Anterior cingulate cortex (tissue), 58 donors: ENCODE data around the gene RFNG.
A peak's percentile ranks its signal among the peaks of the same experiment; 100 is the strongest.

Experiments
- DNase-seq, 58 donors: peaks; one replicate each; lab custom pipeline; 2025; lab: John Stamatoyannopoulos, UW

The RFNG gene

GRCh38 chr17:82080048-82080788 is 28.6 kb upstream of the RFNG start:
- DNase-seq: no peak

DNA sequence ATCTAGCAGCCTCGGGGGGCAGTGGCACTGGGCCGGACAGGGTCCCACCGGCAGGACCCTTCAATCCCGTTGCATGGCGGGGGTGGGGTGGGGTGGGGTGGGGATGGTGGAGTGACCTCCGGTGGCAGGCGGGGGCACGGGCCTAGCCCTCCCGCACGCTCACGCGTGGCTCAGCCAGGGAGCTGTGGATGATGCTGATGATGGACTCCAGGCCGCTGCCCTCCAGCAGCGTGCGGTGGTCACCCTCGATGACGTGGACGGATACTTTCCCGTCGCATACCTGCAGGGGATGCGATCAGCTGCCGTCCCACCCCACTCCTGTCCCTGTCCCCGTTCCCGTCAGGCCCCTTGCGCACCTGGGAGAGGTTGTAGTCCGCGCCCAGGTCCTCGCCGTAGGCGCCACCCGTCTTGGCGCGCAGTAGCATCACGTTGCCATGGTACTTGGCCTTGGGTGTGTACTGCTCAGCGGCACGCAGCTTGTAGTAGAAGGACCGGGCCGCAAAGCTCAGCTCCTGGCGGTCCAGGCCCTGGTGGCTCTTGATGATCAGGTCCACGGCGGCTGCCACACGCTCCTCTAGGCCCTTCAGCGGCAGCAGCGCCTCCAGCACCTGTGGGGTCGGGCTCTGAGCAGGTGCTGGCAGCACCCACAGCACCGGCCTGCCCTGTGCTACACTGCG is 27.5 kb upstream of the RFNG start:
- DNase-seq: no peak

GRCh38 chr17:82078433-82078832 is 26.8 kb upstream of the RFNG start:
- no peak for DNase-seq

GRCh38 chr17:82077617-82078358 is 26.2 kb upstream of the RFNG start:
- peak in 25 of 58 donors; percentile 21 to 71 (median 42) for DNase-seq

DNA sequence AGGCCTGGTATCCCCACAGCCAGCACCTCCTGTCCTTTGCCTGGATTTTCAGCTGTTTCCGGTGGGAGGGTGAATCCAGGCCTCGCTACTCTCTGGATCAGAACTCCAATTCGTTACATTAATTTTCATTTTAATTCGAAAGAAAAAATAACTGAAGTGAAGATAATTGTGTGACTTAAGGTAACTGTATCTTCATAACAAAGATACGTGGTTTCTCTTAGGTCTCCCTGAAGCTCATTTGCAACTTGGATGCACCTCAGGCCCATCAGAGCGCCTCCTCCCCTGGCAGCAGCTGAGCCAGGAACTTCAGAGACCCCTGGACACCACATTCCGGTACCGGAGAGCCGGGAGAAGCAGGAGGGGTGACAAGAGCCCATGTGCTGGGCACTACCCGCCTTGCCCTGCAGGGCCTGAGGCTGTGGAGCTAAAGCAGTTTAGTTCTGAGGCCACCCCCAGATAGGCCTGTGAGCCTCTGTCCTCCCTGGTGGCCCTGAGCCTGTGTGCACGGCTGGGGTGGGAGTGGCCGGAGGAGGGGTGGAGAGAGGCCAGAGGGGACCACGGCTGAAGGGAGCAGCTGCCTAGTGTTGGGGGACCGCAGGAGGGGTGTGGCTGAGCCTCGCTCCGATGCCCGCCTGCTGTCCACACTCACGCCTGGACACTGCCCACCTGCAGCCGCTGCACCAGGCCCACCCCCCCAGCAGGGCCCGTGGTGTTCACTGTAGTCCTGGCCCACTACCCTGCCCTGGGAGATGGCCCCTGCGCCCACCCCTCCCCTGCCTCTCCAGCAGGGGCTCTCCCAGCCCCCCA is 25.4 kb upstream of the RFNG start:
- DNase-seq: no peak

DNA sequence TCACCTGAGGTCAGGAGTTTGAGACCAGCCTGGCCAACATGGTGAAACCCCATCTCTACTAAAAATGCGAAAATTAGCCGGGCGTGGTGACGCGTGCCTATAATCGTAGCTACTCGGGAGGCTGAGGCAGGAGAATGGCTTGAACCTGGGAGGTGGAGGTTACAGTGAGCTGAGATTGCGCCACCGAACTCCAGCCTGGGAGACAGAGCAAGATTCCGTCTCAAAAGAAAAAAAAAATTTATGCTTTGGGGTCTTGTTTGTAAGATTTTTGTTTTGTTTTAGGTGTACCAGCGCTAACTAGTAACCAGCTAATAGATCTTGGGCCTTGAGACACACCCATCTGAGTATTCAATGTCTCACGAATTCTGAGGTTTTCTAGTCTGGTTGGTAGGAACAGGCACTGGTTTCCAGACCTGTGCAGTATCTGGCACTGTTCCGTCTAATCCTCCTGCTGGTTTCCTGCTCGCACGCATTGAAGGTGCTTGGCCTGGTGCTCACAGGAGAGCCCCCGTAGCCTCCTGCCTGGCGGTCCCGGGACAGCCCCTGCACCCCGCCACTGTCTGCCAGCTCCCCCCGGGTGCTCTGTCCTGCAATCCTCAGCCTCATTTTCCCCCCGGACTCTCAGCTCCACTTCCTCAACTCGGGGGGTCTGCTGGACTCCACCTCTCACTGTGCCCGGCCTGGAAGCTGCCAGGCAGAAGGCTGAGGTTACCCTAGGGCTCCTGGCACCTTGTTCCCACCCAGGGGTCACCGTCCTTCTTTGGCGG is 24.6 kb upstream of the RFNG start:
- no peak for DNase-seq

GRCh38 chr17:82073446-82073845 is 21.8 kb upstream of the RFNG start:
- DNase-seq: no peak

- no peak for DNase-seq
Observed at GRCh38 chr17:82072827-82073226, 21.2 kb upstream of the RFNG start.

GRCh38 chr17:82070611-82071010 is 19.0 kb upstream of the RFNG start:
- DNase-seq: no peak

DNA sequence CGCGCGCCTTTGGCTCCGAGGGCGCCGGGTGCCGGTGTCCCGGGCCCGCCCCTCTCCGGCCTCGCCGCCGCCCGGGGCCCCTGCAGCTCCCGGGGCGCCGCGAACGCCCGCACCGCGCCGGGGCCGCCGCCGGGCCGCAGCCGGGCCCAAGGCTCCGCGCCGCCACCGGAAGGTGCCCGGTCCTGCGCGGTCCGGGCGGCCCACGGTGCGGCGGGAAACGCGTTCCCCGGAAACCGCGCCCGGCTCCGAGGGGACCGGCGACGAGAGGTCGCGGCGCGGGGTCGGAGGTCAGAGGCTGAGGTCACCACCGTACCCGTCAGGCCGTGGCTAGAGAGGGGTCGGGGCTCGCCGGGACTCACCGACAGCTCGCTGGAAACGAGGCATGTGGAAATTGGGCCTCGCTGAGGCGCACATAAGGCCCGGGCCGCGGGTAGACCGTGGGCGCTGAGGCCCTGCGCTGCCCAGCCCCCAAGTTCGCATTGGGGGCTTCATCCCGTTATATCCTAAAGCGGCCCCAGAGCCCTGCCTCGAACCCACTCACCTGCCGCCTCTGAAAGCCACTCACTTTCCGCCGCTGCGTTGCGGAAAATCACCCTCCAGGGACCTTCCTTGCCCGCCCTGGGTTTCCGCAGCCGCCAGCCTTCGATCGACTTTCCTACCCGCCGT is 14.2 kb upstream of the RFNG start, which contains the start of gene DUS1L:
TSS of gene DUS1L (minus strand) at position 167 of the 666 bp plus-strand sequence. CDS start 745 bp downstream, outside the sequence.
- DNase-seq: peak in 43 of 58 donors; percentile 13 to 63 (median 38)

DNA sequence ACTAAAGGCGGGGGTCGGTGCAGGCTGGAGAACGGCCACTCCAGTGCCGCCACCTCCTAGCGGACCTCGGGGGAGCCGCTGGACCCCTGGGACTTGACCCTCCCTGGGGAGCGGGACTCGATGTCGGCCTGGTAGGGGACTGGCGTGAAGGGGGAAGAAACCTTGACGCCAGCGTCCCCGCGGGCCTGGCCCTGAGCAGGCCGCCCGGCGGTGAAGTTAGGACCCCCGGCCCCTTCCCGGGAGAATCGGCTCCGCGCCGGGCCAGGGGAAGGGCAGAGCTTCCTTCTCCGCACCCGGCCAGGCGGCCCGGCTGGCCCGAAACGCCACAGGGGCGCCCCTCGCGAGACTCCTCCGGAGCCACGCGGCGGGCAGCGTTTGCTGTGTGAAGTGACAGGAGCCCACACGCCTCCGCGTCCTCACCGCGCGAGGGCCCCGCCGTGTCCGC is 13.6 kb upstream of the RFNG start:
- peak in 2 of 58 donors; percentile 38 to 56 for DNase-seq

DNA sequence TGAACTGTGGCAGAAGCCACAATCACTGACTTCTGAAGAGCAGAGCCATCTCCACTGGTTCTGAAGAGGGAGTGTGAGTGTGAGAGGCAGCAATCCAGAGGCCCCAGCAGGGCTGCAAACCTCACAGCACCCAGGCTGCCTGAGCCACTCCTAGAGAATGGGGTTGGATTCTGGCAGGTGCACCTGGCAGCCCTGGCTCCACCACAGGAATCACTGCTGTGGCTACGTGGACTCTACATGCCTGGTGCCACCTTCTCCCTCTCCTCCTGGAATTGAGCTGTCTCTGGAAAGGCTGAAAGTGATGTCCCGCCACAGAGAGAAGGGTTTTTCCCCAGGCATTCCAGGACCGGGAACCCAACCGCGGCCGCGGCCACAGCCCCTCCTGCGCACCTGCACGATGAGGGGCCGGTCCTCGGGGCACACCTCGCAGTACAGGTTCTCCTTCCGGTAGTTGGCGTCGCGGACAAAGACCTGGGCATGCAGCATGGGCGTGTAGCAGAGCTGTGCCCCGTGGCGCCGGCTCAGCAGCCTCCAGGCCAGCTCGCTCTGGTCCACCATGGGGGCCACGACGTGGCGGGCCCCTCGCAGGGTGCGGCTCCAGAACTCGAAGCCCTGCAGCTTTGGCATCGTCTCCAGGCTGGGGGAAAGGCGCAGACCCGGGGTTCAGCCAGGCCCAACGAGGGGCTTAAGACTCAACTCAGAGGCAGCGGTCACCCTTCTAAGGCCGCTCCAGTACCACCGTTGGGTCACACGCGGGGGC is 13.0 kb upstream of the RFNG start:
- DNase-seq: no peak

- no peak for DNase-seq
Observed at GRCh38 chr17:82063424-82064415, 12.1 kb upstream of the RFNG start.

GRCh38 chr17:82062984-82063368 is 11.4 kb upstream of the RFNG start:
- DNase-seq: no peak

GRCh38 chr17:82062076-82062983 is 10.7 kb upstream of the RFNG start:
- DNase-seq: no peak
